C1 segment of cervical spinal cord (tissue), 14 donors: ENCODE results near the gene PKP1.

Source experiments
- DNase-seq, 14 donors: peaks; one replicate each; lab custom pipeline; 2025; lab: John Stamatoyannopoulos, UW

The PKP1 gene

GRCh38 chr1:201307760-201308499, 24.6 kb downstream of the PKP1 start:
- DNase-seq, result no peak

DNA sequence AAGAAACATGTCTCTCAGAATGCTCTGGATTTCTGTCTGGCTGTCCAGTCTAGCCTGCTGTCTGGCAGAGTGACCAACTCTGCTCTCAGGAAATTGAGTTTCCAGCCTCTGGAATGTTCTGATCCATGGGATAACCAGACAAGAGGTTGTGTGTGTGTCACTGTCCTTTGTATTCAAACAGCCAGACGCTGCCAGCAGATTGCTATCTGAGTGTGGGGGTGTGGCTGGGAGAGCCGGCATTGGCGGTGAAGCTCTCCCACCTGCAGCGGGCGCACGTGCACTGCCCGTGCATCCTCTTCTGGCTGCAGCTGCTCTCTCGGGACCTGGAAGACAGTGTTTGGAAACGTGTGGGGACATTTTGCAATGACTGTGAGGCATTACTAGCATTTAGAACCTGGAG, 26.1 kb downstream of the PKP1 start:
- DNase-seq, result peak in 2 of 14 donors; percentile 4 to 14

DNA sequence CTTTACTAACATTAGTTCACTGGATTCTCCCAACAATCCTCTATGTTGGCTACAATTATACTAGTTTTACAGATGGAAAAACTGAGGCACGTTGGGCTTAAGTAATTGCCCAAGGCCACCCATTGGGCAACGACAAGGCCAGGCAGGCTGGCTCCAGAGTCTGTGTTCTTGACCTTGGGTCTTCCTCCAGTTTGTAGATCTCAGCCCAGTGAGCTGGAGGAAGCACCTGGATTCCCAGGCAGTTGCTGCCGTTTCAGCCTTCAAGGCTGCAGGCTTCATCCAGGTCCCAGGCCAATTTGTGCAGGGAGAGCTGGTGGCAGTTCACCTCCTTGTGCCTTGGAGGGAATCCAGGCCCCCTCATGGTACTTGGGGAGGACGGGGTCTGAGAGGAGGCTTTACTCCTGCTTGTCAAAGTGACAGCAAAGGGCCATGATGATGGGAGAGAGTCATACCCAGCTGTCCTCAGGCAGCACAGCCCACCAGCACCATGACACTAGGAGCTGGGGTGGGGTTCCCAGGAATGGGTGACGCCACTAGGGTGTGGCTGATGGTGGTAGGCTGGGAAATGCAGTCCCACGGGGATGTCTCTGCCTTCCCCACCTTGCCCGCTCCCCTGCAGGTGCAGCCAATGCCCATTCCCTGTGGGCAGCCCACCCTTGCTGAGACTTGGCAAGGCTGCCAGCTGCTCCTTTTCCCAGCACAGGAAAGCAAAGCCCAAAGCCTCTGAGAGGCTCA, 27.1 kb downstream of the PKP1 start:
- DNase-seq, result no peak

- DNase-seq, result no peak
These were observed 27.7 kb downstream of the PKP1 start for GRCh38 chr1:201310986-201311355.

DNA sequence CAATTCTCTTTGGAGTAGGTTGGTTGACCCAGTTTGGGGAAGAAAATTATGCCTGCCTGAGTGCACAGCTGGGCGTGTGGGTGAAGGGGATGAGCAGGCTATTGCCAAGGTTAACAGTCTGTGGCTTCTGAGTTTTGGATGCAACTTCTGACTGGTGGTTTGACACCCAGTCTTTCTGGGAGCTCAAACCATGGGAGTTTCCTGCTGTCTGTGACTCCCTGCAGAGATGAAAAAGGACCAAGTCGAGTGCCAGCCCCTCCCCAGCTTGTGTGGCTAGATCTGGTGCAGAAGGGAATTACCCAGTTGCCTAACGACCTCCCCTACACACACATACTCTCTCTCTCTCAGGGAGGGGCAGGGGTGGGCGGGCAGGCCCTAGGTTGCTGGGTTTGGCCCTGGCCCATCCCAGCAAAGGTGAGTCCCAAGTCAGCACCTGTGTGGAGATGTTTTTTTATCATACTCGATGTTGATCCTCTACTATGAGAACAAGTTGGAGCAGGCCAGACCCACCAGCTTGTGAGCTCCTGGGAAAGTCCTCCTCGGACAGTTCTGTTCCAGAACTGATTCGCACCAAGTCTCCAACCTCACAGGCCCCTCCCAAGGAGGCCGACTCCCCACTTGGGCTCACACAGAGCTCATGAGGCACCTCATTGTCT, 28.2 kb downstream of the PKP1 start:
- DNase-seq, result no peak

- DNase-seq, result no peak
These were observed 29.0 kb downstream of the PKP1 start for GRCh38 chr1:201312298-201312697.

GRCh38 chr1:201313086-201313485, 29.8 kb downstream of the PKP1 start:
- no peak for DNase-seq

- no peak for DNase-seq
These were observed 33.2 kb downstream of the PKP1 start for GRCh38 chr1:201316556-201316955.

DNA sequence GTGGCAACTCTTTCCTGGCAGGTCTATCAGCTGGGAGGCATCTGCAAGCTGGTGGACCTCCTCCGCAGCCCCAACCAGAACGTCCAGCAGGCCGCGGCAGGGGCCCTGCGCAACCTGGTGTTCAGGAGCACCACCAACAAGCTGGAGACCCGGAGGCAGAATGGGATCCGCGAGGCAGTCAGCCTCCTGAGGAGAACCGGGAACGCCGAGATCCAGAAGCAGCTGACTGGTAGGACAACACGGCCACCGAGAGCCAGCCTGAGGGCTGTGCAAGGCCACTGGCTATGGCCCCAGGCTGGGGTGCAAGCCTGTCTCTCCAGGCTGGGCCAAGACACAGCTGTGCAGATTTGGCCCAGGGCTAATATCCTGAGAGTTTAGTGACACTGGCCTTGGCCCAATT, 34.2 kb downstream of the PKP1 start:
- DNase-seq, result no peak

GRCh38 chr1:201318504-201319340, 35.4 kb downstream of the PKP1 start:
- DNase-seq, result no peak

DNA sequence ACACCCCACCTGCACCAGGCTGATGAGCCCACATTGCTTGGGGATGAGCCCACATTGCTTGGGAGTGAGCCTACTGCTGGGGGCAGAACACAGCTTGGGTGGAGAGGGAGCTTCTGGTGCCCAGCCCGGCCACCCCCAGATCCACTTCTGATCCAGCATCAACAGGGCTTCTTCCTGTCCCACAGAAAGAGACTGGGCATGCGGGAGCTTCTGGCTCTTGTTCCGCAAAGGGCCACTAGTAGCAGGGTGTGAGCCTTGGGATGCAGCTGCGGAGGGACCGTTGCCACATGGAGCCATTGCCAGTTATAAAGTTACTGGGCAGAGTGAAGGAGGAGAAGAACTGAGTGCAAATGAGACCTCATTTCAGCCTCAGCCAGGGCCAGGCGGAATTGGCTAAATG, 36.3 kb downstream of the PKP1 start:
- no peak for DNase-seq

DNA sequence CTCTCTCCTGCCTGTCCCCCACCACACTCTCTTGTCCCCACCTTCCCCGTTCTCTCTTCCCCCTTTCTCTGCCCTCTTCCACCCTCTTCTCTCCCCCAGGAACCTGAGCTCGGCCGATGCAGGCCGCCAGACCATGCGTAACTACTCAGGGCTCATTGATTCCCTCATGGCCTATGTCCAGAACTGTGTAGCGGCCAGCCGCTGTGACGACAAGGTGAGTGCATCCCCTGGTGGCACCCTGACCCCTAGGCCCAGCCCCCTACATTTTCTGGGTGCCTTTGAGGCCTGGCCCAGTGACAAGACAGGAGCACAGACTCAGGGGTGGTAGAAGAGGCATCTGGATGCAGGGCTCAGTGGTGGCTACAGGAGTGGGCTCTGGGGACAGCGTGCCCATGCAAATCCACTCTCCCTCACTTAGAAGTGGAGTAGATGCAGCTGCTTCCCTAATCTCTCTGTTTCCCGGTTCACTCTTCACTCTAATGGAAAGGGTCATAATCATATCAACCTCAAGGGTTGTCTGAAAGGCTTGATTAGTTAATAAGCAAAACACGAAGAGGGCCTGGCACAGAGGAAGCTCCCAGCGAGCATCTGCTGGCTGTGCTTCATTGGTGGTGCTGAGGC, 37.0 kb downstream of the PKP1 start:
- no peak for DNase-seq

- DNase-seq, result no peak
These were observed 38.6 kb downstream of the PKP1 start for GRCh38 chr1:201321826-201322390.

DNA sequence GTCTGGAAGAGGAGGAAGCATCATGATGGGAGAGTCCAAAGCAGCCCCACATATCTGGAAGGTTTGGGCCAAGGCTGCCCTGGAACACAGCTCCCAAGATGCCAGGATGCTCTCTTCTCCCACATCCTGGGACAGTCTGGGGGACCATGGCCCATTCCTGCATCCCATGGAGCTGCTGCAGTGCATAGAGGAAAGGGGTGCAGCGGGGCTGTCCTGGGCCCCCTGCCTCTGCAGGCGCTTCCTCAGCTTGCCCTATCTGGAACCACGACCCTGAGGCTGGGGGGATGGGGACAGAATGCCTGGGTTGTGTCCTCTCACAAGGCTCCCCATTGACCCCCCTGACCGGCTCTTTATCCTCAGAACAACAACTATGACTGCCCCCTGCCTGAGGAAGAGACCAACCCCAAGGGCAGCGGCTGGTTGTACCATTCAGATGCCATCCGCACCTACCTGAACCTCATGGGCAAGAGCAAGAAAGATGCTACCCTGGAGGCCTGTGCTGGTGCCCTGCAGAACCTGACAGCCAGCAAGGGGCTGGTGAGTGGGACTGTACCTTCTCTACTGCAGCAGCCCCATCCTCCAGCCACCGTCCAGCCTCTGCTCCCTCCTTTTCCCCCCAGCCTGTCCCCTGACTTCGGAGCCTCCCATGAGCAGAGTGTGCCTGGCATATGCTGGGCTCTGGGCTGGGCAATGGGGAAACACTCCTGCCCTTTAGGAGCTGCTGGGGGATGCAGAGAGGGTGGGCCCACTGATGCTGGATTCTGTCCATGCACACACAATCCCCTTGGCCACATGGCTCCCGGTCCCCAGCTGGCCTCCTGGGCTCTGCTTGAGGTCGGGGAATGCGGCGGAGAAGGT, 39.6 kb downstream of the PKP1 start:
- no peak for DNase-seq

- DNase-seq, result no peak
These were observed 41.0 kb downstream of the PKP1 start for GRCh38 chr1:201324306-201324705.

DNA sequence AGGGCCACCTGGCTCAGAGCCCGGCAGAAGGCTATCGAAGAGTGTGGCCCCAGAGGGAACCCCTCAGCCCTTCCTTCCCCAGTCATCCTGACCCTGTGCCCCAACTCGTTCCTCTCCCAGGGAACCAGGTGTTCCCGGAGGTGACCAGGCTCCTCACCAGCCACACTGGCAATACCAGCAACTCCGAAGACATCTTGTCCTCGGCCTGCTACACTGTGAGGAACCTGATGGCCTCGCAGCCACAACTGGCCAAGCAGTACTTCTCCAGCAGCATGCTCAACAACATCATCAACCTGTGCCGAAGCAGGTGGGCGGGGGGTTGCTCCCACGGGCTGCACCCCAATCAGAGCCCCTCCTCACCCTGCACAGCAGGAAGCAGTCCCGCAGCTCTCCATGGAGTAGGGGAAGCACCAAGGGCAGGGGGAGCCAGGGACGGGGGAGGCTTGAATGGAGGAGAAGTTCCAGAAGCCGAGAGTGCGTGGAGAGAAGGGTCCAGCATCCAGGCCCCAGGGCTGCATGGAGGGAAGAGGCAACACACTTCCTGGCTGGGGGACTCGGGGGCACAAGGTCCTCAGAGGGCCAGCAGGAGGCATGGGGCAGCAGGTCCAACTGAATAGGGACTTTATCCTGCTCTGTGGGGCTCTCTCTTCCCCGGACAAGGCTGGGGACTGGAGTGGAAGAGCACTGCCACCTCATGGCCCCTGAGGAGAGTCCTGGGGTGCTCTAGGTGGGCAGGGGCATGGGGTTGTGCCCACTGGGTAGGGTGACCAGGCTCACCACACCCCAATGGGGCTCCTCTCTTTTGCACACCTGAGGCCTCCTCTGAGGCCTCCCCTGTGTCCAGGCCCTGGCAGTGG, 41.7 kb downstream of the PKP1 start:
- no peak for DNase-seq

DNA sequence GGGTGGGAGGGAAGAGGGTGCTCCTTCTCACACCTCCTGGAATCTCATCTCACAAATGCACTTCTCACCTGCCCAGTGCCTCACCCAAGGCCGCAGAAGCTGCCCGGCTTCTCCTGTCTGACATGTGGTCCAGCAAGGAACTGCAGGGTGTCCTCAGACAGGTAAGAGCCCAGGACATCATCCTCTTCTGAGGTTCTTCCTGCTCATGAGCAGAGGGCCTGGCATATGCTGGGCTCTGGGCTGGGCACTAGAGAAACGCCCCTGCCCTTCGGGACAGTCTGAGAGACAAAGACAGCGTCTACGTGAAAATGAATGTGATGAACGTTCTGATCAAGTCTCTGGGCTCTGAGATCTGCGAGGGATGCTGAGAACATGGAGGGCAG, 42.4 kb downstream of the PKP1 start:
- no peak for DNase-seq

DNA sequence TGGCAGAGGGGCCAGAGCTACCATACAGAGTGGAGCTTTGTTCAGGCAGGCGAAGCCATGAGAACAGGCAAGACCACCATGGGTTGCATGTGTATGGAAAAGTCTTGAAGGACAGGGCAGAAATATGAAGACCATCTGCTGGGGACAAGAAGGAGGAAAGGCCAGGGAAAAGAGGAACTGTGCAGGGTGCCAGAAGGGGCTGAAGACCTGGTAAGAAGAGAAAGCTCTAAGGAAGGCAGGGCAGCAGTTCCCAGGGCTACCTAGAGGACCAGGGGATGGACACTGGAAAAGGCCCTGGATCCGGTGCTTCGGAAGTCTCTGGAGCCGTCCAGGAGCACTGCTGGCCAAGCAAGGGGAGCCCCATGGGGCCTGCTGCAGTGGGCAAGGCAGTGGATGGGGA, 43.4 kb downstream of the PKP1 start:
- DNase-seq, result no peak

DNA sequence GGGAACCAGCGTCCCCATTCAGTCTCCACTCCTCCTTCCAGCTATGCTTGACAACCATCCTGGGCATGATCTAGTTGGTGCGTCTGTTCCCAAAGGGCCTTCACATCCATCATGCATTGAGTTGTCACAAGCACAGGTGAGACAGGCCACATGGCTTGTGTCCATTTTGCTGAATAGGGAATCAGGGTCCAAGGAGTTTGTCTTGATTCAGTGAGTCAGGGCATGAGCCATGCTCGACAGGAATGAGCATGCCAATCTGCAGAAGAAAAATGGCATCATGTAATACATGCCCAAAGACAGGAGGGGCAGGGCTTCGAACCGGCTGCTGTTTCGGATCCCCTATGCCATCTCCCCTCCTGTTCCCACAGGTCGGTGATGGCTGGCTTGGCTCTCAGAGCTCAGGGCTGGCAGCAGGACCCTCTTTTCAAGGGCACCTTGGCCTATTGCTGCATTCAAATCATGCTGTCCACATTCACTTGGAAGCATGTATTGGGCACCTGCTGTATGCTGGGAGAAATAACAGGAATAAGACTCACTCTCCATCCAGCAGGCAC, 44.5 kb downstream of the PKP1 start:
- no peak for DNase-seq
